Left ventricle myocardium inferior (tissue), 1 donor: ENCODE data around the gene CSF1R. TPM values are rescaled to one million over a fixed set of nuclear protein-coding genes. Genes with fewer than 3 reads are reported as not detected.
"Not testable (repeated sequence)": the region's sequence is repeated elsewhere in the genome, so short reads cannot be mapped to it uniquely, and the experiment has no call there.

Source experiments
- DNase-seq: peaks from one replicate; pipeline ENCODE4 v3.0.0-alpha.2; 2020
- H3K27ac ChIP-seq: fragments of 200-600 bp; replicated peaks from 2 replicates; pipeline ENCODE4 v1.8.0; 2021
- H3K27me3 ChIP-seq: fragments of 200-600 bp; 2 replicates; pipeline ENCODE4 v1.8.0; 2021; ENCODE audit warnings: low read depth
- H3K36me3 ChIP-seq: fragments of 200-600 bp; 2 replicates; pipeline ENCODE4 v1.8.0; 2021
- H3K4me1 ChIP-seq: fragments of 200-600 bp; 2 replicates; pipeline ENCODE4 v1.8.0; 2021
- H3K4me3 ChIP-seq: fragments of 200-600 bp; 2 replicates; pipeline ENCODE4 v1.8.0; 2021; ENCODE audit warnings: mild to moderate bottlenecking, moderate library complexity
- H3K9me3 ChIP-seq: fragments of 200-600 bp; replicated peaks from 2 replicates; pipeline ENCODE4 v1.8.0; 2021
- CTCF ChIP-seq: fragments of 200-600 bp; IDR thresholded peaks from 2 replicates; pipeline ENCODE4 v1.8.0; 2021; ENCODE audit warnings: antibody characterized with exemption, mild to moderate bottlenecking, borderline replicate concordance
- intact Hi-C: fragments of 100-400 bp; cut with micrococcal nuclease; formaldehyde crosslinking; loops from one replicate; pipeline ENCODE4 v1.11.0; 2022
- total RNA-seq: library from RNA; stranded (reverse); fragmentation: NEBNext Ultra II Directional; extraction: Animal tissue kit (Norgen Biotek cat#: 25700); gene quantifications from one replicate; pipeline ENCODE4 v1.2.1, GENCODE V29; 2021
- donor health status: DM: no; HTN: yes; CAD: no; lungs with severe emphysema.

Gene CSF1R
- total RNA-seq, 1 donor from 2014 or later: 15.5 TPM

- no peak overlapping the region for H3K27ac ChIP-seq
- TF ChIP-seq CTCF: no peak
- H3K27me3 ChIP-seq: no peaks in the 10 kb centered on the region
- H3K9me3 ChIP-seq: no peaks in the 10 kb centered on the region
- no peak for DNase-seq
- peaks cover 16% of the 10 kb centered on the region for H3K4me1 ChIP-seq
- intact Hi-C loops: no loop called here
- H3K36me3 ChIP-seq: peaks cover 69% of the 10 kb centered on the region
- no peak overlapping the region for H3K4me3 ChIP-seq
Measured at GRCh38 chr5:150052956-150053712, 33.2 kb downstream of the CSF1R start.

GRCh38 chr5:150052226-150052955 is 34.0 kb downstream of the CSF1R start:
- H3K27ac ChIP-seq: no peak overlapping the region
- no peak overlapping the region for H3K4me3 ChIP-seq
- DNase-seq: no peak
- TF ChIP-seq CTCF: no peak
- peaks cover 76% of the 10 kb centered on the region for H3K36me3 ChIP-seq
- intact Hi-C loops: no loop called here
- peaks cover 21% of the 10 kb centered on the region for H3K4me1 ChIP-seq
- no peaks in the 10 kb centered on the region for H3K9me3 ChIP-seq
- H3K27me3 ChIP-seq: no peaks in the 10 kb centered on the region

GRCh38 chr5:150051657-150052195 is 34.6 kb downstream of the CSF1R start:
- H3K36me3 ChIP-seq: peaks cover 83% of the 10 kb centered on the region
- intact Hi-C loops: no loop called here
- DNase-seq: no peak
- no peaks in the 10 kb centered on the region for H3K9me3 ChIP-seq
- H3K27me3 ChIP-seq: no peaks in the 10 kb centered on the region
- no peak for TF ChIP-seq CTCF
- H3K4me3 ChIP-seq: no peak overlapping the region
- peaks cover 24% of the 10 kb centered on the region for H3K4me1 ChIP-seq
- no peak overlapping the region for H3K27ac ChIP-seq

- DNase-seq, H3K27me3 ChIP-seq, intact Hi-C loops, H3K4me3 ChIP-seq, H3K27ac ChIP-seq, H3K9me3 ChIP-seq: not testable (repeated sequence)
- H3K4me1 ChIP-seq: peaks cover 24% of the 10 kb centered on the region
- H3K36me3 ChIP-seq: peaks cover 97% of the 10 kb centered on the region
Measured at GRCh38 chr5:150050172-150050811, 36.1 kb downstream of the CSF1R start.

GRCh38 chr5:150046031-150046430 is 40.3 kb downstream of the CSF1R start:
- H3K27ac ChIP-seq: no peak overlapping the region
- peaks cover 91% of the 10 kb centered on the region for H3K36me3 ChIP-seq
- H3K9me3 ChIP-seq: no peaks in the 10 kb centered on the region
- no peak for TF ChIP-seq CTCF
- H3K27me3 ChIP-seq: no peaks in the 10 kb centered on the region
- no peak for DNase-seq
- peaks cover 62% of the 10 kb centered on the region for H3K4me1 ChIP-seq
- H3K4me3 ChIP-seq: no peak overlapping the region
- intact Hi-C loops: no loop called here
